ENCODE data around the gene SETX. TPM values are rescaled to one million over a fixed set of nuclear protein-coding genes. Genes with fewer than 3 reads are reported as not detected.

The SETX gene
- total RNA-seq, 1 donor from 2014 or later = 49.7 TPM

DNA sequence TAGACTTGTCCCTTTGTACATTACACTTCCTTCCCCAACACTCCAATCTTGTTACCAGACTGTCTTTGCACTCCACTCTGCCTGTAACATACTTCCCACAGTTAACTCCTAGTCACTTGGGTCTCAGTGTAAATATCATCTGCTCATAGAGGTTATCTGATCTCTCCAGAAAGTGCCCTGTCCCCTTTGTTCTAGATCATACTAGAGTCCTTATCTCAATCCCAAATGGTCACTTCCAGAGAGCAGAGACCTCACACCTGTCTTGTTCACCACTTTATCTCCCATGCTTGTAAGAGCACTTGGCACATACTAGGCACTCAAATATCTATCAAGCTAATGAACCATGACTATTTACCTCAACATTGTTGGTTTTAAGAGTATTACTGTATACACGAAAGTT lies 30.4 kb downstream of the SETX start:
- peaks cover 8% of the 10 kb centered on the region for H4K20me1 ChIP-seq (ENCODE audit: low read depth)
- H3K27ac ChIP-seq = no peak overlapping the region
- H3K4me3 ChIP-seq = no peak overlapping the region
- no peaks in the 10 kb centered on the region for H3K27me3 ChIP-seq
- no peak for DNase-seq (ENCODE audit: low spot score)
- H3K4me3 Mint-ChIP-seq = no peak overlapping the region
- H3K4me1 Mint-ChIP-seq = peaks cover 5% of the 10 kb centered on the region
- H3K4me1 ChIP-seq = peaks cover 9% of the 10 kb centered on the region
- no peaks in the 10 kb centered on the region for H3F3A ChIP-seq (ENCODE audit: low read depth)
- no peaks in the 10 kb centered on the region for H3K27me3 Mint-ChIP-seq (ENCODE audit: insufficient read depth, low read depth)
- no peak overlapping the region for H2AFZ ChIP-seq (replicated peaks)
- peaks cover 53% of the 10 kb centered on the region for H3K36me3 Mint-ChIP-seq
- no peaks in the 10 kb centered on the region for H3K9me3 ChIP-seq (ENCODE audit: low read depth)
- H3K9ac ChIP-seq = no peak overlapping the region
- H3K9me3 Mint-ChIP-seq = no peaks in the 10 kb centered on the region
- H3K79me2 ChIP-seq (ENCODE audit: low read depth) = peaks cover 41% of the 10 kb centered on the region
- H3K27ac Mint-ChIP-seq = no peak overlapping the region
- peaks cover 18% of the 10 kb centered on the region for H3K36me3 ChIP-seq
- H3K4me2 ChIP-seq = no peak overlapping the region
- TF ChIP-seq, protein P1, sequence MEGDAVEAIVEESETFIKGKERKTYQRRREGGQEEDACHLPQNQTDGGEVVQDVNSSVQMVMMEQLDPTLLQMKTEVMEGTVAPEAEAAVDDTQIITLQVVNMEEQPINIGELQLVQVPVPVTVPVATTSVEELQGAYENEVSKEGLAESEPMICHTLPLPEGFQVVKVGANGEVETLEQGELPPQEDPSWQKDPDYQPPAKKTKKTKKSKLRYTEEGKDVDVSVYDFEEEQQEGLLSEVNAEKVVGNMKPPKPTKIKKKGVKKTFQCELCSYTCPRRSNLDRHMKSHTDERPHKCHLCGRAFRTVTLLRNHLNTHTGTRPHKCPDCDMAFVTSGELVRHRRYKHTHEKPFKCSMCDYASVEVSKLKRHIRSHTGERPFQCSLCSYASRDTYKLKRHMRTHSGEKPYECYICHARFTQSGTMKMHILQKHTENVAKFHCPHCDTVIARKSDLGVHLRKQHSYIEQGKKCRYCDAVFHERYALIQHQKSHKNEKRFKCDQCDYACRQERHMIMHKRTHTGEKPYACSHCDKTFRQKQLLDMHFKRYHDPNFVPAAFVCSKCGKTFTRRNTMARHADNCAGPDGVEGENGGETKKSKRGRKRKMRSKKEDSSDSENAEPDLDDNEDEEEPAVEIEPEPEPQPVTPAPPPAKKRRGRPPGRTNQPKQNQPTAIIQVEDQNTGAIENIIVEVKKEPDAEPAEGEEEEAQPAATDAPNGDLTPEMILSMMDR (IDR thresholded peaks at IDR 0.05) = no peak
- TF ChIP-seq EZH2 (IDR thresholded peaks at IDR 0.05) = no peak
- no peak for TF ChIP-seq EZH2phosphoT487 (IDR thresholded peaks at IDR 0.05)

- Mint-ChIP-seq H3K27ac (peak overlapping the region; percentile 7), H3K4me1 (peaks cover 7% of the 10 kb centered on the region), H3K27me3 (ENCODE audit: insufficient read depth, low read depth) (no peaks in the 10 kb centered on the region), H3K4me3 (no peak overlapping the region), H3K9me3 (no peaks in the 10 kb centered on the region), H3K36me3 (peaks cover 21% of the 10 kb centered on the region)
- DNase-seq (ENCODE audit: low spot score) = peak; percentile 35
- TF ChIP-seq EZH2 (IDR thresholded peaks at IDR 0.05) = no peak
- TF ChIP-seq, protein P1 (IDR thresholded peaks at IDR 0.05) = no peak
- no peak for TF ChIP-seq EZH2phosphoT487 (IDR thresholded peaks at IDR 0.05)
- H4K20me1 ChIP-seq (ENCODE audit: low read depth) = peaks cover 18% of the 10 kb centered on the region
- H3K4me2 ChIP-seq = peak overlapping the region; percentile 57
- no peaks in the 10 kb centered on the region for H3K27me3 ChIP-seq
- peaks cover 6% of the 10 kb centered on the region for H3K36me3 ChIP-seq
- H3K9ac ChIP-seq = no peak overlapping the region
- H2AFZ ChIP-seq (replicated peaks) = no peak overlapping the region
- peak overlapping the region; percentile 3 for H3K4me3 ChIP-seq
- H3K9me3 ChIP-seq (ENCODE audit: low read depth) = no peaks in the 10 kb centered on the region
- H3K4me1 ChIP-seq = peaks cover 15% of the 10 kb centered on the region
- peak overlapping the region; percentile 44 for H3K27ac ChIP-seq
- H3K79me2 ChIP-seq (ENCODE audit: low read depth) = peaks cover 41% of the 10 kb centered on the region
- H3F3A ChIP-seq (ENCODE audit: low read depth) = no peaks in the 10 kb centered on the region
These were observed 35.2 kb downstream of the SETX start for GRCh38 chr9:132319421-132320110.

GRCh38 chr9:132312873-132313272 lies 41.9 kb downstream of the SETX start:
- TF ChIP-seq, protein P1 (IDR thresholded peaks at IDR 0.05) = peak; percentile 27
- TF ChIP-seq EZH2 (IDR thresholded peaks at IDR 0.05) = no peak
- TF ChIP-seq EZH2phosphoT487 (IDR thresholded peaks at IDR 0.05) = no peak
- H3K27me3 Mint-ChIP-seq (ENCODE audit: insufficient read depth, low read depth) = no peaks in the 10 kb centered on the region
- H3K4me3 Mint-ChIP-seq = no peak overlapping the region
- Histone ChIP-seq H2AFZ (replicated peaks) (no peak overlapping the region), H3K4me1 (no peaks in the 10 kb centered on the region), H3K4me2 (no peak overlapping the region), H3F3A (ENCODE audit: low read depth) (no peaks in the 10 kb centered on the region), H3K9me3 (ENCODE audit: low read depth) (no peaks in the 10 kb centered on the region), H3K36me3 (peaks cover 8% of the 10 kb centered on the region), H3K79me2 (ENCODE audit: low read depth) (no peaks in the 10 kb centered on the region), H3K9ac (no peak overlapping the region), H3K27me3 (no peaks in the 10 kb centered on the region), H3K27ac (no peak overlapping the region), H3K4me3 (no peak overlapping the region), H4K20me1 (ENCODE audit: low read depth) (peaks cover 12% of the 10 kb centered on the region)
- peaks cover 3% of the 10 kb centered on the region for H3K9me3 Mint-ChIP-seq
- H3K27ac Mint-ChIP-seq = no peak overlapping the region
- DNase-seq (ENCODE audit: low spot score) = no peak
- H3K4me1 Mint-ChIP-seq = no peaks in the 10 kb centered on the region
- H3K36me3 Mint-ChIP-seq = peaks cover 24% of the 10 kb centered on the region
